HS-27A (cell line): Measurements from ENCODE around the gene BANP.
"Not testable (repeated sequence)": the region's sequence is repeated elsewhere in the genome, so short reads cannot be mapped to it uniquely, and the experiment has no call there.

Source experiments
- DNase-seq: peaks from one replicate; pipeline ENCODE4 v3.0.0-alpha.2; 2012; ENCODE audit warnings: low read depth, missing footprints

The BANP gene

DNA sequence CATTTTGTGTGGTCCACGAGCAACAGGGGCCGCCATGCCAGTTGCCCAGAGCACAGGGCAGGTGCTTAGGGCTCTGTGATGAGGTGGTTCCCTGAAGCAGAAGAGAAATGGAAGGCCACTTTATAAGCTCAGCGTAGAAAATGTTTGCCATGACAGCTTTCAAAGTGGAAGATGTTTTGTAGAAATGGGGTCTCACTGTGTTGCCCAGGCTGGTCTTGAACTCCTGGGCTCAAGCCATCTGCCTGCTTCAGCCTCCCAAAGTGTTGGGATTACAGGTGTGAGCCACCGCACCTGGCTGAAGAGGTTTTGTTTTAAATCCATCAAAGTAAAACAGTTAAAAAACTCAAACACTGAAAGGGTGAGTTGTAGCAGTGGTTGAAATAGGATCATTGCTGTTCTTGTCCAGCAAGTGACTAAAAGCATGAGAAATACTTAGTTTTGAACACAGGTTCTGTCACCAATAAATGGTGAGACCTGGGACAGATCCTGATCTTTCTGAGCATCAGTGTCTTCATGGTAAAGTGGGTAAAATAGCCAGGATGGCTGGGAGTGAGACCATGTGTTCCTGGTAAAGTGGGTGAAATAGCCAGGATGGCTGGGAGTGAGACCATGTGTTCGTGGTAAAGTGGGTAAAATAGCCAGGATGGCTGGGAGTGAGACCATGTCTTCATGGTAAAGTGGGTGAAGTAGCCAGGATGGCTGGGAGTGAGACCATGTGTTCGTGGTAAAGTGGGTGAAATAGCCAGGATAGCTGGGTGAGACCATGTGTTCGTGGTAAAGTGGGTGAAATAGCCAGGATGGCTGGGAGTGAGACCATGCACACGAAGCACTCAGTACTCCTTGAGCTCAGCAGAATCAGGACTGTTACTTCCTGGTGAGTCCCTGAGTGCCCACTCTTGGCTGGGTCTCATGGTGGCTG is 46.0 kb downstream of the BANP start:
- no peak for DNase-seq

- not testable (repeated sequence) for DNase-seq
Measured at GRCh38 chr16:87998184-87998793, 47.1 kb downstream of the BANP start.

- not testable (repeated sequence) for DNase-seq
Measured at GRCh38 chr16:87998992-87999391, 47.8 kb downstream of the BANP start.

DNA sequence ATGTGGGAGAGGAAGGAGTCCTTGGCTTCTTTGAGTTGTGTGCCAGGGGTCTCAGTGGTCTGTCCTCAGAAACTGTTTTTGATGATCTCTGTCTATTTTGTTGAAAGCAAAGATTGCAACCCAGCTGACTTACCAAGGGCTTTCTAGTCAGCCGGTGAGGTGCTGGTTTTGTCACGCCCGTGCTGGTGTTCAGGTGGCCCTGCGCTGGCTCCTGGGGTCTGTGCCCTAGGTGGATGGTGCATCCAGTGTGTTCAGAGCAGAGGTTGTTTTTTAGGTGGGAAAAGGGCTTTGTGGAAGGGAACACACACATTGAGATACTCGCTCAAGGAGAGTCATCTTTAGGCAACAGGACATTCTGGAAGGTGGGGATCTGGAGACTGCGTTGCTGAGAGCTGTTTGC is 51.0 kb downstream of the BANP start:
- DNase-seq, result no peak

- no peak for DNase-seq
Measured at GRCh38 chr16:88002749-88003148, 51.5 kb downstream of the BANP start.

DNA sequence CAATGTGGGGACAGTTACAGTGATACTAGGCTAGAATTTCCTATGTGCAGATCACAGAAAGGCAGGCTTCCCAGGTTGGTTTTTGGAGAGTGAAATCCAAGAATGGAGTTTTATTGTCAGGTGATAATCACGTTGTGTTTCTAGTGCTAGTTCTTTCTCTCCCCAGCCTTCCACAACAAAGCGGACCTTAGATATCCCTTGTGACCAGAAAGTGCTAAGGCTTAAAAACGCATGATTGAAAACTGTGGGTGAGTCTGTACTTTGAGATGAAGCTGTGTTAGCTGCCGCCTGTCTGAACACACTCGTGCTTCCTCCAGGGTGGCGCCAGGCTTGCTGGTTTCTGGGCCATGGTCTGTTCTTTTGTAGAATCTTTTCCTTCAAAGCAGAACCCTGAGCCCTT is 52.1 kb downstream of the BANP start:
- no peak for DNase-seq

- DNase-seq, result no peak
Measured at GRCh38 chr16:88003736-88004135, 52.5 kb downstream of the BANP start.

DNA sequence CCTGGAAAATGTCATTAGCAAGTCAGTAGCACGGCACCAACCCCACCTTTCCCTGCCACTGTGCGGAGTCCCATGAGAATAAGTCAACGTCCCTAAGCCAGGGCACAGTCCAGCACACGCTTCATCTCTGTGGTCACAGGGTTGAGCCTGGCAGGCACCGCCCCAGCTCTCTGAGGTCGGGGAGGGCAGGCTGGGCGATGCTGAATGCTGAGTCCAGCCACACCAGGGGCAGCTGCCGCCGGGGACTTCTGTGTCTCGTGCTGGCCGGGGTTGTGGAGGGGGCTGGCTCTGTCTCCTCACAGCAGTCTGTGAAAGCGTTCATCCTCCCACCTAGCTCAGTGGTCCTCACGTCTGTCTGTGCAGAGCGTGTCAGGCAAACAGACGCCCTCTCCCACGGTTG is 53.2 kb downstream of the BANP start:
- DNase-seq, result no peak

DNA sequence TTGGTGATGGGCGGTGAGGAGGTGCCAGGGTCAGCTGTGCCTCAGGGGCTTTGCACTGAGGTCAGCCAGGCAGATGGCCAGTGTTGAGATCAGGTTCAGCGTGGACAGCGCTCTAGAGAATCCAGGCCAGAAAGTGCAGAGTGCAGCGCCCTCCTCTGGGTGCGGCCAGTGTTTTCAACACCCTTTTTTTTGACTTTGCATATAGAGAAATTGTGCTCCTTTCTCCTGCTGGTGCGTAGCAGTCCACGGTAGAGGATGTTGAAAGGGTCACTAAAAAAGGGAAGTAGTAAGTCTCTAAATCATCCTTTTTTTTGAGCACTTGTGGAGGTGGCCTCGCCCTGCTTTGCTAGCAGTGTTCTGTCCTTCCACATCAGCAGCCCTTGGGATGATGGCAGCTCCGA is 53.9 kb downstream of the BANP start:
- no peak for DNase-seq

DNA sequence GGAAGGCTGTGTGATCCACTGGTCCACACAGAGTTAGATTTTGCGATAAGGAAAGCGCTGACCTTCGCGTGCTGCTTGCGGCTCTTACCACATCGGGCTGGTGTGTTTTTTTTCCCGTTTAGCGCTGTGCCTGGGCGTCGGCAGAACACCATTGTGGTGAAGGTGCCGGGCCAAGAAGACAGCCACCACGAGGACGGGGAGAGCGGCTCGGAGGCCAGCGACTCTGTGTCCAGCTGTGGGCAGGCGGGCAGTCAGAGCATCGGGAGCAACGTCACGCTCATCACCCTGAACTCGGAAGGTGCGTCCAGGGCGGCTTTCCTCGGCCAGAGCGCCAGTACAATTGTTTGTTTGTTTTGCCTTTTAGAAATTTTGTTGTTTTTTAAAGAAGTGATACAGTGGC is 54.7 kb downstream of the BANP start:
- DNase-seq, result no peak

DNA sequence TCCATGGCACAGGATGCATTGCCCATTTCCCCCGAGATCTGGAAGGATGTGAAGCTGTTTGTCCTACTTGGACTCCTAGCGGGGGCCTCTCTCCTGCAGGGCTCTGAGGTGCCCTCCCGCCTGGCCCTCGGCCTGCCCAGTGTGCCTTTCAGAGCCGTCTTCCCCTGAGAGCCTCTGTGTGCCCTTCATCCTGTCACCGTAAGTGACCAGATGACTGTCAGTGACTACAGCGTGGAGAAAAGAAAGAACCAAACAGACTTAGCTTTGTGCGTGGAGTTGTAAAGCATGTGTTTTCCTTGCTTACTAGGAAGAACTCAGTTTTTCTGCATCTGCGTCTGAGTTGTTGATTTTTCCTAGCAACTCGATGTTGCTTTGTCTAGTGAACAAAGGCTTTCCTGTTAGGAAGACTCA is 56.1 kb downstream of the BANP start:
- DNase-seq, result no peak

DNA sequence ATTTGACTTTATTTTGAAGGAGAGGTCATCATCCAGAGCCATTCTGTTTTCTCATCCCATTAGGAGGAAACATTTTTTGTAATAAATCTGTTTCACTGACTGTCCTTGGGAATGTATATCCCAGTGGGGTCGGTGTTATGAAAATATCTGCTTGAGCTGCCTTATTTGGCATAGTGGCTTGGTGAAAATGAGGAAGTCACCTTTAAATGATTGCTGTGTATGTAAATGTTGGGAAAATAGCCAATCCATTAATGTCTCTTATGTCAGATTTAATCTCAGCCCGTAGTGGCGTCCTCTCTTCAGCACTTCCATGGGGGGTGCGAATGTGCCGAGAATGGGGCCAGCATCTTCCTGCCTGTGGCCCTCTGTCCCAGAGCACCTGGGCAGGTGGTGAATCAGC is 57.6 kb downstream of the BANP start:
- no peak for DNase-seq

DNA sequence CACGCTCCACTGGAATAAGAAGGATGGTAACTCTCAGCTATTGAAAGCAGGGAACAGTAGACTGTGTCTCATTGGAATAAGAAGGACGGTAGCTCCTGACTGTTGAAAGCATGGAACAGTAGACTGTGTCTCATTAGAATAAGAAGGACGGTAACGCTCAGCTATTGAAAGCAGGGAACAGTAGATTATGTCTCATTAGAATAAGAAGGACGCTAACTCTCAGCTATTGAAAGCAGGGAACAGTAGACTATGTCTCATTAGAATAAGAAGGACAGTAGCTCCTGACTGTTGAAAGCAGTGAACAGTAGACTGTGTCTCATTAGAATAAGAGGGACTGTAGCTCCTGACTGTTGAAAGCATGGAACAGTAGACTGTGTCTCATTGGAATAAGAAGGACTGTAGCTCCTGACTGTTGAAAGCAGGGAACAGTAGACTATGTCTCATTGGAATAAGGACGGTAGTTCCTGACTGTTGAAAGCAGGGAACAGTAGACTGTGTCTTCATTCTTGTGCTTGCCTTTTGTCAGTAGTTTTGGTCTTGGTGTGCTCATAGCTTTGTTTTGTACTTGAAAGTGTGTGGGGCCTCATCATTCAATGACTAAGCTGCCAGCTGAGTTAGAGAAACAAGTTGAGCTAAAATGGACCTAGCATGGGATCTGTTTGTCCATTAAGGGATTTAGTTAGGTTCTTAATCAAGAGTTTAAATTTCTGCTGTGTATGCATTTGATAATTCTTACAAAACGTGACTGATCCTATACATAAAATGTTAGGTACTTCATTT is 58.5 kb downstream of the BANP start:
- no peak for DNase-seq

GRCh38 chr16:88010343-88010967 is 59.2 kb downstream of the BANP start:
- no peak for DNase-seq

DNA sequence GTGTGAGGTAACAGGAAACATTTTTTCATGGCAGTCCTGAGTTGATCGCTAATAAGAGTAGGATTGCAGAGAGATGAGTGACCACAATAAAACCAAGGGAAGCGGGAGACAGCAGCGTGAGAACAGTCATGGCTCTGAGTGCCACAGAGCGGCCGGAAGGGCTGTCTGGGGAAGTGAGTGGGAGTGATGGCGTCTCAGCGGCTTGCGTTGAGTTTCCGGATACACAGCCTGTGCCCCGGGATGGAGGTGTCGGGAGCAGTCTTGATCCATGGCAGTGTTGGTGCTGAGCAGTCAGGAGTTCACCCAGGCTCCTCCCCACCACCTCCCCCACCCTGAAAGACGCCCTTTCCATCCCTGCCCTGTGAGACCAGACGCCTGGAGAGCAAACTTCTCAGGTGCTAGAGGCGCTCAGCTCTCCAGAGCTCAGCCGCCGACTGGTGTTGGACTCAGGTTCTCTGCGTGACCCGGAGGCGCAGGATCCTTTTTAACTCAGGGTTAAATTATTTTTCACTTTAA is 59.8 kb downstream of the BANP start:
- DNase-seq, result no peak

DNA sequence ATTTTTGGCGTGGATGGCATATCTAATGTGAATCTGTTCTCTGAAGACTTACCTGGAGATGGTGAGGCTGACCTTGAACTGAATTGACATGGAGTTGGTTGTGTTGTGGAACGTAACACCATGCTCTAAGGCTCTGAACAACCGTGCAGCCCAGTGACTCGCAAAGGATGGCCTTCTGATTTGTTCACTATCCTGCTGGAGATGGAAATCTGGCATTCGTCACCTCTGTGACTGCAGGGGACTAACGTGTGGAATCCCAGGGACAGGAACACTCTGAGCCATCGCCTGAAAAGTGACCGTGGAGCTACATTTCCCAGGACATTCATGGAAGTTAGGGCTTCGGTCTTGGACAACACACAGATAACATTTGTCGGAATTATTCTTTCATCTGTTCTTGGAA is 61.1 kb downstream of the BANP start:
- no peak for DNase-seq

DNA sequence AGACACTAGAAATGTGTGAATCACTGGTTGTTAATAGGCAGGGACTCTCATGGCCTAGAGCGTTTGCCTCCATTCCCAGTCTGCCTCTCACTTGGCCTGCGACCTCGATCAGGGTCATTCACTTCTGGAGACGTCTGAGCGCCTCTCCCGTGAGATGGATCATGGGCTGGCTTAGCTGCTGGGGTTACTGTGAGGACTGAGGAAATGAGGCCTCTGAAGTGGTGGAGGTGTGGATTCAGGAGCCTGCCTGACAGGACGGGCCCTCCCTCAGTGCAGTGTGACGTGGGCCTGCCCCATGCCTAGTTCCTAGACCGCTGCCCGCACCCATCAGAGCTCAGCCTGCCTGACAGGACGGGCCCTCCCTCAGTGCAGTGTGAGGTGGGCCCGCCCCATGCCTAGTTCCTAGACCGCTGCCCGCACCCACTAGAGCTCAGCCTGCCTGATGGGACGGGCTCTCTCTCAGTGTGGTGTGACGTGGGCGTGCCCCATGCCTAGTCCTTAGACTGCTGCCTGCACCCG is 61.9 kb downstream of the BANP start:
- DNase-seq, result no peak

GRCh38 chr16:88013766-88014251 is 62.6 kb downstream of the BANP start:
- no peak for DNase-seq

- no peak for DNase-seq
Measured at GRCh38 chr16:88014252-88014781, 63.1 kb downstream of the BANP start.

DNA sequence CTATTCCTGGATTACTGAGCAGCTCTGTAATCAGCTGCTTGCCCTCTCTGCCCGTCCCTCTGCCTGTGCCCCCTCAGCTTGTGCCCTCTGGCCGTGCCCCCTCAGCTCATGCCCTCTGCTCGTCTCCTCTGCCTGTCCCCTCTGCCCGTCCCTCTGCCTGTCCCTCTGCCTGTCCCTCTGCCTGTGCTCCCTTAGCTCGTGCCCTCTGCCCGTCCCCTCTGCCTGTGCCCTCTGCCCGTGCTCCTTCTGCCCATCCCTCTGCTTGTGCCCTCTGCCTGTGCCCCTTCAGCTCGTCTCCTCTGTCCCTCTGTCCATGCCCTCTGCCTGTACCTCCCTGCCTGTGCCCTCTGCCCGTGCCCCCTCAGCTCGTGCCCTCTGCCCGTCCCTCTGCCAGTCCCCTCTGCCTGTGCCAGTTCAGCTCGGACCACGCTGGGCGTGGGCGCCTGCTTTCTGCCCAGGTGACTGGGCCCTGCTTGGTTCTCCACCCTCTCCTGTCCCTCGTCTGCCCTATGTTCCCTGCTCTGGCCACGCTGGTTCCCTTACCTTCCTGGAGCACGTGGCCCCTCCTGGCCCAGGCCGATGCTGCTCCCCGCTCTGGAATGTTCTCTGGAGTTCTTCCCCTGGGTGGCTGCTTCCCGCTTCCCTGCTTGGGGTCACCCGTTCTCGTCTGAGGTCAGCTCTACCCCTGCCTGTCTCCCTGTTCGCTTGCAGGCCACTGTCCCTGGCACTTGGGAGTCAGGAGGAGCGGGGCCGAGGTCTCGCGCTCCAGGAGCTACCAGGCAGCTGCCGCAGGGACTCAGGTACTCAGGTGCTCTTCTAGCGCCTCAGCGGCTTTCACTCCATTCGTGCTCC is 63.9 kb downstream of the BANP start:
- DNase-seq, result no peak

DNA sequence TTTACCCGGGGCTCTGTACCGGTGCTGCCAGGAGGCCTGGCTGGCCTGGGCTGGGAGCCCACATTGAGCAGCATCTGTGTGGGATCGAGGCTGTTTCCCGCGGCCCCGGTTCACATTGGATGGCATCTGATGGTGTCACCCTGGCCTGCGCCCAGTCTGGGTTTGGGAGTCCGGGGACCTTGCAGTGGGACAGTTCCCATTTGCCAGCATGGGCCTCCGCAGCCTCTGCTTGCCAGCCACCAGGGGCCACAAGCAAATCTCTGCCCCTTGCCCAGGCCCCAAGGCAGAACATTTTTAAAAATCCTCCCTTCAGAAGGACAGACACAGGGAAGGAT is 64.5 kb downstream of the BANP start:
- DNase-seq, result no peak
